Measurements from ENCODE around the gene CFAP97D1.

CFAP97D1 gene

GRCh38 chr17:43816336-43817320 is 36.4 kb downstream of the CFAP97D1 start:
- H3K27me3 ChIP-seq (ENCODE audit: insufficient read depth, poor library complexity, severe bottlenecking), result no peaks in the 10 kb centered on the region
- no peak overlapping the region for H3K4me3 ChIP-seq (replicated peaks; ENCODE audit: insufficient read depth, low read length)
- DNase-seq (ENCODE audit: low read depth in 1 of 2, low spot score in 1 of 2), result no peak
- TF ChIP-seq SPI1 (IDR thresholded peaks at IDR 0.05; ENCODE audit: borderline replicate concordance, low read depth) (no peak), GABPA (IDR thresholded peaks at IDR 0.05; ENCODE audit: low read depth) (no peak), REST (IDR thresholded peaks at IDR 0.05; ENCODE audit: insufficient replicate concordance, low read depth) (no peak), POLR2AphosphoS5 (IDR thresholded peaks at IDR 0.05; ENCODE audit: low read depth) (no peak), CTCF (IDR thresholded peaks at IDR 0.05; ENCODE audit: insufficient read depth, low read length) (no peak)
- no peak overlapping the region for H3K27ac ChIP-seq (replicated peaks)

GRCh38 chr17:43817826-43818225 is 37.6 kb downstream of the CFAP97D1 start:
- DNase-seq (ENCODE audit: low read depth in 1 of 2, low spot score in 1 of 2), result no peak
- TF ChIP-seq SPI1 (IDR thresholded peaks at IDR 0.05; ENCODE audit: borderline replicate concordance, low read depth) (no peak), GABPA (IDR thresholded peaks at IDR 0.05; ENCODE audit: low read depth) (no peak), POLR2AphosphoS5 (IDR thresholded peaks at IDR 0.05; ENCODE audit: low read depth) (no peak), CTCF (IDR thresholded peaks at IDR 0.05; ENCODE audit: insufficient read depth, low read length) (no peak), REST (IDR thresholded peaks at IDR 0.05; ENCODE audit: insufficient replicate concordance, low read depth) (no peak)
- Histone ChIP-seq H3K27ac (replicated peaks) (no peak overlapping the region), H3K4me3 (replicated peaks; ENCODE audit: insufficient read depth, low read length) (no peak overlapping the region), H3K27me3 (ENCODE audit: insufficient read depth, poor library complexity, severe bottlenecking) (no peaks in the 10 kb centered on the region)

- no peak for TF ChIP-seq REST (IDR thresholded peaks at IDR 0.05; ENCODE audit: insufficient replicate concordance, low read depth)
- no peak for DNase-seq (ENCODE audit: low read depth in 1 of 2, low spot score in 1 of 2)
- H3K27ac ChIP-seq (replicated peaks), result no peak overlapping the region
- no peaks in the 10 kb centered on the region for H3K27me3 ChIP-seq (ENCODE audit: insufficient read depth, poor library complexity, severe bottlenecking)
- H3K4me3 ChIP-seq (replicated peaks; ENCODE audit: insufficient read depth, low read length), result no peak overlapping the region
These were observed 38.7 kb downstream of the CFAP97D1 start for GRCh38 chr17:43818966-43819365.

Data from HL-60 (cell line).